ENCODE measurements around the gene EPHB2.

GRCh38 chr1:22888320-22889075, 177.9 kb downstream of the EPHB2 start:
- TF ChIP-seq, protein P1, sequence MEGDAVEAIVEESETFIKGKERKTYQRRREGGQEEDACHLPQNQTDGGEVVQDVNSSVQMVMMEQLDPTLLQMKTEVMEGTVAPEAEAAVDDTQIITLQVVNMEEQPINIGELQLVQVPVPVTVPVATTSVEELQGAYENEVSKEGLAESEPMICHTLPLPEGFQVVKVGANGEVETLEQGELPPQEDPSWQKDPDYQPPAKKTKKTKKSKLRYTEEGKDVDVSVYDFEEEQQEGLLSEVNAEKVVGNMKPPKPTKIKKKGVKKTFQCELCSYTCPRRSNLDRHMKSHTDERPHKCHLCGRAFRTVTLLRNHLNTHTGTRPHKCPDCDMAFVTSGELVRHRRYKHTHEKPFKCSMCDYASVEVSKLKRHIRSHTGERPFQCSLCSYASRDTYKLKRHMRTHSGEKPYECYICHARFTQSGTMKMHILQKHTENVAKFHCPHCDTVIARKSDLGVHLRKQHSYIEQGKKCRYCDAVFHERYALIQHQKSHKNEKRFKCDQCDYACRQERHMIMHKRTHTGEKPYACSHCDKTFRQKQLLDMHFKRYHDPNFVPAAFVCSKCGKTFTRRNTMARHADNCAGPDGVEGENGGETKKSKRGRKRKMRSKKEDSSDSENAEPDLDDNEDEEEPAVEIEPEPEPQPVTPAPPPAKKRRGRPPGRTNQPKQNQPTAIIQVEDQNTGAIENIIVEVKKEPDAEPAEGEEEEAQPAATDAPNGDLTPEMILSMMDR (IDR thresholded peaks at IDR 0.05): no peak
- no peak for TF ChIP-seq POLR2A (IDR thresholded peaks at IDR 0.05)

All from testis (tissue), 2 donors.